H1 (cell line): Measurements from ENCODE around the gene CALD1. TPM values are rescaled to one million over a fixed set of nuclear protein-coding genes. Genes with fewer than 3 reads are reported as not detected.

Experiments used
- CTCF ChIA-PET: fragments of 300-600 bp; sonication (Branson Sonifier 250); formaldehyde crosslinking; loops from one replicate; lab custom pipeline; 2021; ENCODE audit not compliant: partially characterized antibody; lab: Charles Lee
- POLR2A ChIA-PET: fragments of 300-600 bp; sonication (Branson Sonifier 250); formaldehyde crosslinking; loops from one replicate; lab custom pipeline; 2021; ENCODE audit warnings: inconsistent platforms; ENCODE audit not compliant: partially characterized antibody; lab: Charles Lee
- DNase-seq, 2 experiments: peaks; one replicate each; pipeline versions ENCODE4 v3.0.0 to v3.0.0-alpha.2; 2010 to 2022; ENCODE audit warnings: low spot score in 2 of 2, low read depth in 1 of 2, mixed read lengths in 1 of 2
- FAIRE-seq: peaks from 2 replicates; lab custom pipeline; 2011; peaks lifted over from hg19 to GRCh38; lab: Jason Lieb, UNC
- H2AFZ ChIP-seq: 2 replicates; pipeline ENCODE4 v1.8.1; 2012; ENCODE audit warnings: low read length, inconsistent platforms
- H2AK5ac ChIP-seq: 2 replicates; pipeline ENCODE4 v1.6.1; 2013; ENCODE audit warnings: low read depth, low read length
- H2BK120ac ChIP-seq: replicated peaks from 2 replicates; pipeline ENCODE3; 2013; ENCODE audit warnings: low read depth, low read length, inconsistent platforms
- H2BK12ac ChIP-seq: 2 replicates; pipeline ENCODE4 v1.6.1; 2013; ENCODE audit warnings: low read depth, low read length
- H2BK15ac ChIP-seq: 2 replicates; pipeline ENCODE4 v1.6.1; 2013; ENCODE audit warnings: low read length
- H2BK20ac ChIP-seq: 2 replicates; pipeline ENCODE4 v1.6.1; 2013; ENCODE audit warnings: low read length
- H2BK5ac ChIP-seq: 2 replicates; pipeline ENCODE4 v1.6.1; 2013; ENCODE audit warnings: low read depth, low read length
- H3K14ac ChIP-seq: 2 replicates; pipeline ENCODE4 v1.6.1; 2013; ENCODE audit warnings: inconsistent platforms; ENCODE audit not compliant: insufficient read length
- H3K18ac ChIP-seq: 2 replicates; pipeline ENCODE4 v1.6.1; 2013; ENCODE audit warnings: low read length; ENCODE audit errors: extremely low read depth
- H3K23ac ChIP-seq: 2 replicates; pipeline ENCODE4 v1.6.1; 2013; ENCODE audit warnings: inconsistent platforms; ENCODE audit not compliant: insufficient read length
- H3K23me2 ChIP-seq: 2 replicates; pipeline ENCODE4 v1.6.1; 2013; ENCODE audit warnings: low read depth, low read length
- H3K27ac ChIP-seq: 2 replicates; pipeline ENCODE4 v1.6.1; 2011; ENCODE audit warnings: low read depth, low read length, inconsistent platforms
- H3K27me3 ChIP-seq, 4 experiments: replicated peaks in 1 of 4; 1 replicate in 1 of 4; 2 replicates in 3 of 4; pipeline versions ENCODE4 v1.6.1 to v1.8.1; 2011 to 2013; ENCODE audit warnings: low read length in 3 of 4, mild to moderate bottlenecking in 3 of 4, inconsistent platforms in 2 of 4, mixed read lengths in 2 of 4, moderate library complexity in 1 of 4; ENCODE audit not compliant: control insufficient read depth in 3 of 4, insufficient read depth in 3 of 4; ENCODE audit errors: extremely low read depth in 1 of 4
- H3K36me3 ChIP-seq, 4 experiments: 2 replicates each; pipeline versions ENCODE4 v1.6.1 to v1.8.1; 2011 to 2013; ENCODE audit warnings: mild to moderate bottlenecking in 4 of 4, low read length in 3 of 4, moderate library complexity in 2 of 4, control low read depth in 1 of 4, inconsistent platforms in 1 of 4; ENCODE audit not compliant: insufficient read depth in 4 of 4, control insufficient read depth in 2 of 4
- H3K4ac ChIP-seq: replicated peaks from 2 replicates; pipeline ENCODE3; 2013; ENCODE audit warnings: low read length, low read depth, mixed read lengths, inconsistent platforms; ENCODE audit not compliant: insufficient read length
- H3K4me1 ChIP-seq, 4 experiments: replicated peaks in 1 of 4; 1 replicate in 1 of 4; 2 replicates in 3 of 4; pipeline versions ENCODE4 v1.6.1 to v1.8.1; 2011 to 2013; ENCODE audit warnings: low read length in 3 of 4, inconsistent platforms in 2 of 4, mixed read lengths in 1 of 4; ENCODE audit not compliant: insufficient read depth in 4 of 4, control insufficient read depth in 3 of 4
- H3K4me2 ChIP-seq, 2 experiments: 2 replicates each; pipeline versions ENCODE4 v1.6.1 to v1.8.1; 2011 to 2013; ENCODE audit warnings: low read depth in 2 of 2, low read length in 2 of 2, control low read depth in 1 of 2, inconsistent platforms in 1 of 2, mild to moderate bottlenecking in 1 of 2; ENCODE audit not compliant: insufficient read depth in 1 of 2
- H3K4me3 ChIP-seq, 4 experiments: fragments of 200-600, 300-600 bp in 1 of 4; sonication (generic), shearing (Covaris generic), sonication (Bioruptor Twin) in 1 of 4; 2 replicates each; pipeline versions ENCODE4 v1.5.1 to v1.8.1; 2011 to 2016; ENCODE audit warnings: low read length in 4 of 4, low read depth in 3 of 4, control low read depth in 2 of 4, inconsistent platforms in 2 of 4, mild to moderate bottlenecking in 2 of 4, mixed read lengths in 1 of 4, moderate library complexity in 1 of 4; ENCODE audit not compliant: insufficient read depth in 2 of 4; ENCODE audit errors: extremely low read depth in 1 of 4
- H3K56ac ChIP-seq: replicated peaks from 2 replicates; pipeline ENCODE3; 2013; ENCODE audit warnings: low read depth, mild to moderate bottlenecking, mixed read lengths, low read length, inconsistent platforms; ENCODE audit not compliant: insufficient read length
- H3K79me1 ChIP-seq: 2 replicates; pipeline ENCODE4 v1.6.1; 2013; ENCODE audit warnings: low read depth, low read length, control low read depth
- H3K79me2 ChIP-seq, 2 experiments: 2 replicates each; pipeline versions ENCODE4 v1.6.1 to v1.8.1; 2012 to 2013; ENCODE audit warnings: low read length in 2 of 2, mild to moderate bottlenecking in 2 of 2, inconsistent platforms in 1 of 2; ENCODE audit not compliant: insufficient read depth in 2 of 2, control insufficient read depth in 1 of 2
- H3K9ac ChIP-seq, 4 experiments: replicated peaks in 1 of 4; 1 replicate in 1 of 4; 2 replicates in 3 of 4; pipeline versions ENCODE4 v1.6.1 to v1.8.1; 2011 to 2013; ENCODE audit warnings: low read depth in 3 of 4, low read length in 3 of 4, control low read depth in 2 of 4, mild to moderate bottlenecking in 2 of 4, moderate library complexity in 2 of 4, inconsistent platforms in 1 of 4; ENCODE audit errors: extremely low read depth in 1 of 4
- H3K9me3 ChIP-seq, 2 experiments: 2 replicates each; pipeline versions ENCODE4 v1.6.1 to v1.8.1; 2012 to 2013; ENCODE audit warnings: mild to moderate bottlenecking in 2 of 2, moderate library complexity in 2 of 2, control low read depth in 1 of 2, inconsistent platforms in 1 of 2, low read depth in 1 of 2, low read length in 1 of 2, mixed read lengths in 1 of 2; ENCODE audit not compliant: insufficient read depth in 2 of 2
- H4K20me1 ChIP-seq, 2 experiments: replicated peaks in 1 of 2; 2 replicates each; pipeline versions ENCODE3 to v1.8.1; 2011 to 2013; ENCODE audit warnings: inconsistent platforms in 2 of 2, low read length in 2 of 2, mild to moderate bottlenecking in 1 of 2; ENCODE audit not compliant: insufficient read depth in 2 of 2, control insufficient read depth in 1 of 2
- H4K5ac ChIP-seq: 2 replicates; pipeline ENCODE4 v1.6.1; 2013; ENCODE audit warnings: low read length, low read depth, mixed read lengths, inconsistent platforms; ENCODE audit not compliant: insufficient read length
- H4K8ac ChIP-seq: 2 replicates; pipeline ENCODE4 v1.8.0; 2013; ENCODE audit warnings: mild to moderate bottlenecking, moderate library complexity, low read length, inconsistent platforms; ENCODE audit not compliant: insufficient read depth; ENCODE audit errors: extremely low read depth
- H4K91ac ChIP-seq: replicated peaks from 2 replicates; pipeline ENCODE3; 2013; ENCODE audit warnings: low read length, mixed read lengths, inconsistent platforms; ENCODE audit not compliant: insufficient read length
- CTBP2 ChIP-seq: IDR thresholded peaks from 2 replicates; pipeline ENCODE4 v1.7.0; 2011; ENCODE audit warnings: borderline replicate concordance, mild to moderate bottlenecking, moderate library complexity, mixed read lengths, low read length; ENCODE audit not compliant: insufficient read depth, insufficient read length
- E2F6 ChIP-seq: IDR thresholded peaks from 2 replicates; pipeline ENCODE4 v1.6.1; 2012; ENCODE audit warnings: inconsistent platforms
- EGR1 ChIP-seq: IDR thresholded peaks from 2 replicates; pipeline ENCODE4 v1.6.1; 2011; ENCODE audit warnings: low read depth, low read length, borderline replicate concordance
- EP300 ChIP-seq, 2 experiments: IDR thresholded peaks; 1 replicate in 1 of 2; 2 replicates in 1 of 2; pipeline ENCODE4 v1.6.1; 2011 to 2012; ENCODE audit warnings: low read depth in 2 of 2, low read length in 2 of 2, mild to moderate bottlenecking in 2 of 2, borderline replicate concordance in 1 of 2, inconsistent platforms in 1 of 2, moderate library complexity in 1 of 2
- HDAC6 ChIP-seq: IDR thresholded peaks from one replicate; pipeline ENCODE4 v1.7.1; 2012; ENCODE audit warnings: low read depth, mild to moderate bottlenecking, inconsistent platforms, low read length, moderate library complexity
- KDM1A ChIP-seq: fragments of 200-600, 300-600 bp; sonication (generic); IDR thresholded peaks from 2 replicates; pipeline ENCODE4 v1.7.1; 2016; ENCODE audit warnings: mild to moderate bottlenecking, low read length, borderline replicate concordance
- MAFK ChIP-seq: IDR thresholded peaks from 2 replicates; pipeline ENCODE4 v1.6.1; 2012; ENCODE audit warnings: low read depth, mild to moderate bottlenecking, improper control_type of control experiment, low read length
- POLR2AphosphoS5 ChIP-seq: IDR thresholded peaks from 2 replicates; pipeline ENCODE4 v1.6.1; 2011; ENCODE audit warnings: low read depth, low read length
- RAD21 ChIP-seq, 2 experiments: IDR thresholded peaks in 1 of 2; conservative IDR thresholded peaks in 1 of 2; 2 replicates each; pipeline ENCODE4 v1.6.1; 2011; ENCODE audit warnings: low read depth in 2 of 2, low read length in 2 of 2, improper control_type of control experiment in 1 of 2, inconsistent platforms in 1 of 2, mild to moderate bottlenecking in 1 of 2, moderate library complexity in 1 of 2
- SAP30 ChIP-seq: fragments of 300-600 bp; sonication (generic); IDR thresholded peaks from 2 replicates; pipeline ENCODE4 v1.7.1; 2012; ENCODE audit warnings: low read length, moderate library complexity, mild to moderate bottlenecking, inconsistent platforms; ENCODE audit not compliant: insufficient read depth, insufficient replicate concordance
- SUZ12 ChIP-seq: fragments of 200-600 bp; sonication (generic); IDR thresholded peaks from 2 replicates; pipeline ENCODE4 v1.6.1; 2012; ENCODE audit warnings: mild to moderate bottlenecking, inconsistent platforms, low read length, moderate library complexity, mixed read lengths
- TAF7 ChIP-seq: optimal IDR thresholded peaks from 2 replicates; pipeline ENCODE3; 2011; ENCODE audit warnings: low read depth, mild to moderate bottlenecking, inconsistent platforms, low read length, moderate library complexity, borderline replicate concordance
- TBP ChIP-seq: IDR thresholded peaks from 2 replicates; pipeline ENCODE4 v1.6.1; 2011; ENCODE audit warnings: low read depth, low read length, improper control_type of control experiment
- WGBS, 2 experiments: shearing (Covaris generic) in 1 of 2; methylation state at CpG; one replicate each; pipeline versions ENCODE4 v1.1.6 to v1.1.7; 2013 to 2015; ENCODE audit warnings: low lambda C conversion rate in 2 of 2, mixed read lengths in 2 of 2, inconsistent platforms in 1 of 2, low coverage in 1 of 2, missing lambda C conversion rate in 1 of 2; ENCODE audit not compliant: insufficient replicate concordance in 2 of 2, insufficient coverage in 1 of 2, insufficient read length in 1 of 2; ENCODE audit errors: extremely low coverage in 1 of 2, missing lambda C conversion rate in 1 of 2; 5-methylcytosine and 5-hydroxymethylcytosine counted together
- polyA plus RNA-seq, 7 experiments: library from polyadenylated mRNA; depleted of rRNA in 3 of 7; stranded (reverse) in 5 of 7; unstranded in 2 of 7; fragments of >200 nt in 5 of 7; fragments of 200-250 nt in 2 of 7; gene quantifications; 1 replicate in 5 of 7; 2 replicates in 1 of 7; 4 replicates in 1 of 7; pipeline versions ENCODE4 v1.2.1 to v1.2.3, GENCODE V29; 2011 to 2013; ENCODE audit warnings: missing spikeins in 2 of 7, mixed read lengths in 2 of 7
- total RNA-seq: library from RNA; stranded (reverse); fragmentation: NEBNext Ultra II Directional; extraction: Animal tissue kit (Norgen Biotek cat#: 25700); gene quantifications from 2 replicates; pipeline ENCODE4 v1.2.1, GENCODE V29; 2021

Gene CALD1
- total and polyA plus RNA-seq, 2 of the 8 experiments (the other 6 are each of a cell fraction or from before 2014, with no cell fraction given), result 34.3 to 177 TPM

- Histone ChIP-seq H2BK12ac (no peak overlapping the region), H2BK120ac (no peak overlapping the region), H2BK20ac (no peak overlapping the region), H3K4me1 (no peaks in the 10 kb centered on the region), H2AK5ac (no peak overlapping the region), H3K9ac (no peak overlapping the region), H4K20me1 (no peaks in the 10 kb centered on the region), H3K56ac (no peak overlapping the region), H3K4ac (no peak overlapping the region), H2BK15ac (no peak overlapping the region), H3K27me3 (no peaks in the 10 kb centered on the region), H3K27ac (no peak overlapping the region), H4K91ac (no peak overlapping the region), H3K79me1 (no peaks in the 10 kb centered on the region; the same call in 1 of the 2 replicates), H3K4me3 (no peak overlapping the region), H3K9me3 (no peaks in the 10 kb centered on the region), H2BK5ac (no peak overlapping the region), H3K79me2 (peaks cover 0 to 6% of the 10 kb centered on the region in 2 experiments; a peak in 1 of 4 replicates), H4K5ac (no peak overlapping the region), H3K4me2 (no peak overlapping the region), H3K36me3 (no peaks in the 10 kb centered on the region), H2AFZ (no peak overlapping the region), H4K8ac (no peak overlapping the region), H3K14ac (no peak overlapping the region), H3K23me2 (no peaks in the 10 kb centered on the region), H3K18ac (no peak overlapping the region), H3K23ac (no peak overlapping the region)
- DNase-seq (no peak), FAIRE-seq (no peak)
- CTCF ChIA-PET, result interaction anchor here (0.8 to 1.4 kb wide), 2 partner anchors 71 to 97 kb away, joined by 3 read pairs; no protein-coding TSS in a partner anchor
- POLR2A ChIA-PET, result no interaction called here
- 92% methylated on average over 3 of the region's 3 CpGs; no CpG with 5 or more reads in 1 of the 2 experiments for WGBS, 2 experiments
- no peak for TF ChIP-seq E2F6
- no peak for TF ChIP-seq EP300 (IDR thresholded peaks at IDR 0.05; ENCODE audit: borderline replicate concordance in 1 of 2, low read depth in 2 of 2, low read length in 2 of 2)
- TF ChIP-seq RAD21 (IDR thresholded peaks at IDR 0.05 in 1 of 2, conservative IDR thresholded peaks at IDR 0.05 in 1 of 2; ENCODE audit: low read depth in 2 of 2, low read length in 2 of 2), result no peak
- TF ChIP-seq TAF7, result no peak
- no peak for TF ChIP-seq POLR2AphosphoS5
- no peak for TF ChIP-seq TBP
- no peak for TF ChIP-seq SAP30
- no peak for TF ChIP-seq SUZ12
- TF ChIP-seq CTBP2, result no peak
- no peak for TF ChIP-seq MAFK
- TF ChIP-seq HDAC6, result no peak
- no peak for TF ChIP-seq KDM1A
- TF ChIP-seq EGR1, result no peak
Observed at GRCh38 chr7:134820778-134821177, 41.3 kb downstream of the CALD1 start.
